Brain microvascular endothelial cell (primary cell): Measurements from ENCODE around the gene RWDD1.
A peak's percentile ranks its signal among the peaks of the same experiment; 100 is the strongest.

ENCODE experiments used
- DNase-seq: peaks from one replicate; pipeline ENCODE4 v3.0.0-alpha.2; 2020
- H3K27ac ChIP-seq: fragments of 250-450 bp; sonication (Bioruptor Pico); 2 replicates; pipeline ENCODE4 v1.5.1; 2020; ENCODE audit warnings: mild to moderate bottlenecking, moderate library complexity
- H3K27me3 ChIP-seq: fragments of 250-450 bp; sonication (Bioruptor Pico); replicated peaks from 2 replicates; pipeline ENCODE4 v1.5.1; 2020; ENCODE audit warnings: mild to moderate bottlenecking
- H3K36me3 ChIP-seq: fragments of 250-450 bp; sonication (Bioruptor Pico); replicated peaks from 2 replicates; pipeline ENCODE4 v1.5.1; 2020; ENCODE audit warnings: mild to moderate bottlenecking
- H3K4me3 ChIP-seq: 2 replicates; pipeline ENCODE4 v1.5.1; 2011; ENCODE audit warnings: low read depth, mild to moderate bottlenecking, control low read depth, low read length, moderate library complexity
- in situ Hi-C: cut with HindIII; loops from 2 replicates; pipeline ENCODE4 v1.10.0; 2017; ENCODE audit warnings: low sequenced_read_pairs, low pct_ligation_motif_present
- TF ChIP-seq, protein P1 (sequence below): IDR thresholded peaks from 2 replicates; pipeline ENCODE4 v1.5.1; 2011; ENCODE audit warnings: low read depth, mild to moderate bottlenecking, moderate library complexity, low read length, control low read depth, inconsistent platforms; ENCODE audit errors: missing control alignments

Gene RWDD1

DNA sequence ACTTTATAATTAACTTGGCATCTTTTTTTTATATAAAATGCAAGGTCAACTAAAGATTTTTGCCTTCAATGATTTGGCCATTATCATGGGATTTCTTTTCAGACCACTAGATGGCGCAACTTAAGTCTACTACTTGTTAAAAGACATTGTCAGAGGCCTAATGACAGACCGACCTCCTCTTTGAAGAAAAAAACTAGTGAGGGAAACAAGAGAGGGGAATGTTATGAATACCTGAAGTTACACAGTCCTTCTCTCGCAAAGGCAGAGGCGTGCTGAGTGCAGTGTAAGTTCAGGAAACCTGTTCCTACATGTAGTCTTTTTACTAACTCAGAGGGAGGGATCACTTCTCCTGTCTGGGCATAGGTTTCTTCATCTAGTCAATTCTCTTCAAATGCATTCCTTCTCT lies 35.1 kb upstream of the RWDD1 start:
- H3K27me3 ChIP-seq: no peaks in the 10 kb centered on the region
- DNase-seq: peak; percentile 60
- TF ChIP-seq, protein P1, sequence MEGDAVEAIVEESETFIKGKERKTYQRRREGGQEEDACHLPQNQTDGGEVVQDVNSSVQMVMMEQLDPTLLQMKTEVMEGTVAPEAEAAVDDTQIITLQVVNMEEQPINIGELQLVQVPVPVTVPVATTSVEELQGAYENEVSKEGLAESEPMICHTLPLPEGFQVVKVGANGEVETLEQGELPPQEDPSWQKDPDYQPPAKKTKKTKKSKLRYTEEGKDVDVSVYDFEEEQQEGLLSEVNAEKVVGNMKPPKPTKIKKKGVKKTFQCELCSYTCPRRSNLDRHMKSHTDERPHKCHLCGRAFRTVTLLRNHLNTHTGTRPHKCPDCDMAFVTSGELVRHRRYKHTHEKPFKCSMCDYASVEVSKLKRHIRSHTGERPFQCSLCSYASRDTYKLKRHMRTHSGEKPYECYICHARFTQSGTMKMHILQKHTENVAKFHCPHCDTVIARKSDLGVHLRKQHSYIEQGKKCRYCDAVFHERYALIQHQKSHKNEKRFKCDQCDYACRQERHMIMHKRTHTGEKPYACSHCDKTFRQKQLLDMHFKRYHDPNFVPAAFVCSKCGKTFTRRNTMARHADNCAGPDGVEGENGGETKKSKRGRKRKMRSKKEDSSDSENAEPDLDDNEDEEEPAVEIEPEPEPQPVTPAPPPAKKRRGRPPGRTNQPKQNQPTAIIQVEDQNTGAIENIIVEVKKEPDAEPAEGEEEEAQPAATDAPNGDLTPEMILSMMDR: peak; percentile 57
- in situ Hi-C loops: no loop called here
- no peaks in the 10 kb centered on the region for H3K36me3 ChIP-seq
- H3K4me3 ChIP-seq: no peak overlapping the region
- no peak overlapping the region for H3K27ac ChIP-seq

DNA sequence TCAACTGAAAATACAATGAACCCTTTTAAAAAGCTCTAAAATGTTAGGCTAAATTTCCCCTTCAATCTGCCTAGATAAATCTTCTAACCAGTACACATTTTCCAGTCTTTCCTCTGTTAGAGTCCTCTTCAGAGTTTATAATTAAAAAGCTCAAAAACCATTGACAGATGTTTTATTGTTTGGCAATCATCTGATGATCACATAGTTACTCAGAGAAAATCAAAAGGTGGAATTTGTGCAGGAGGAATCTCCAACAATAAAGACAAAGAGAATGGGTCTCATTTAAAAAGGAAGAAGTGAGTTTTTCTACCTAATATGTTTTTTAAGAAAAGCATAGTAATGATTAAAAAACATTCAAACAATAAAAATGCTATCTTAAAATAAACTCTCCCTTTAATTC lies 28.9 kb upstream of the RWDD1 start:
- no peak overlapping the region for H3K27ac ChIP-seq
- TF ChIP-seq, protein P1: no peak

DNA sequence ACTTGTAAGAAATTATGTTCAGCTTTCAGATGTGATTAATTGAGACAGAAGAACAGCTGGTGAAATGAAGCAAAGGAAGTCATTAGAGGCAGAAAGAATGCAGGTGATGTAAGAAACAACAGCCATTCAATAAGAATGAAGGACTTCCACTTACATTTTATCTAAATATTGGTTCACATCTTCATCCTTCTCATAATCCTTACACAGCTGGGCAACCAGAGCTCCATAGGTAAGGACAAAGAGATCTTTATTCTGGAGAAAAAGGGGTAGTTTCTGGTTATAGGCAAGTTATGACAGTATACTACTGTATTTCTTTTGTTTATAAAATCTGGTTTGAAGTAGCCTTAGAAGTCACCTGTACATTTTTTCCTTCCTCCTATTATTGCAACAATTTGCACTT lies 28.2 kb upstream of the RWDD1 start:
- Histone ChIP-seq H3K27me3 (no peaks in the 10 kb centered on the region), H3K27ac (no peak overlapping the region), H3K36me3 (no peaks in the 10 kb centered on the region), H3K4me3 (no peak overlapping the region)
- no peak for DNase-seq
- TF ChIP-seq, protein P1: no peak
- in situ Hi-C loops: no loop called here

More for the DNA sequence above, 28.9 kb upstream of the RWDD1 start:
- in situ Hi-C loops: no loop called here
- H3K4me3 ChIP-seq: no peak overlapping the region
- DNase-seq: no peak
- H3K27me3 ChIP-seq: no peaks in the 10 kb centered on the region
- no peaks in the 10 kb centered on the region for H3K36me3 ChIP-seq

DNA sequence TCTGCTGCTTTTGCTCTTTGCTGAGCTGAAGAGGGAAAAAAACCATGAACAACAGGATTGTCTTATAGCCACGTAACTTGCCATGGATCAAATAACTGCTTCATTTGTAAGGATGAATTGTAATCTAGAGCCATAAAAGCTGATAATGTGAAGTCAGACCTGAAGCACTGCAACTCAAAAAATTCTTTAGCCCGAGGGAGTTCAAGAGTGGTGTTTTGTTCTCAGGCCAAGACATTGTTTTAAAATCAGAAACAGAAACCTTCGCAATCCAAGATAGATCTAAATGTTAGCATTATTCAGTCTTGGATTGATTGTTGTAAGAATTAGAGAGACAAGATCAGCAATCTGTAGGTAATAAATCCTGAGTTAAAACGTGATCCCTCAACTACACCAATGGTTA lies 25.7 kb upstream of the RWDD1 start, which contains the start of gene TRAPPC3L:
TRAPPC3L (minus strand) TSS at position 34 of the 400 bp plus-strand sequence. CDS start 170 bp downstream, outside the sequence.
- H3K27me3 ChIP-seq: no peaks in the 10 kb centered on the region
- TF ChIP-seq, protein P1: no peak
- in situ Hi-C loops: no loop called here

DNA sequence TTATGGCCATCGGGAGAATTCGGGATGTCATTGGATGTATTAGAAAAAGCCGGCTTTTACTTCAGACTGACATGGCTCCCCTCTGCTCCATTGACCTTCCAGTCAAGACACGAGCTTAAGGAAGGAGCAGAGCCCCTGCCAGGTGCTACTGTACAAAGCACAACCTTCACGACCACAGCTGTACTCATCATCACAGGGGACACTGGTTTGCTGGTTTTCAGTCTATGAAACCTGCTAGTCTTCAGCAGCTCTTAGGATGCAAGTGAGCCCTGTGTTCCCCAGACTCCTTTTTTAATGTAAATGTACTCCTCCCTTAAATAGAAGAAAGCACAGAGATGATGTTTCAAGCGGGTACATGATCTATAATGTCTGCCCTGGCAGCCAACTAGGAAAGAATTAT lies 23.9 kb upstream of the RWDD1 start:
- H3K27ac ChIP-seq: no peak overlapping the region
- no peaks in the 10 kb centered on the region for H3K27me3 ChIP-seq
- no peak overlapping the region for H3K4me3 ChIP-seq
- H3K36me3 ChIP-seq: no peaks in the 10 kb centered on the region
- in situ Hi-C loops: no loop called here
- no peak for DNase-seq
- TF ChIP-seq, protein P1: no peak

More for the DNA sequence above, 25.7 kb upstream of the RWDD1 start, which contains the start of gene TRAPPC3L:
- Histone ChIP-seq H3K4me3 (no peak within 1 kb of the TSS), H3K27ac (no peak within 1 kb of the TSS), H3K36me3 (no peaks in the 10 kb centered on the region)
- DNase-seq: no peak

DNA sequence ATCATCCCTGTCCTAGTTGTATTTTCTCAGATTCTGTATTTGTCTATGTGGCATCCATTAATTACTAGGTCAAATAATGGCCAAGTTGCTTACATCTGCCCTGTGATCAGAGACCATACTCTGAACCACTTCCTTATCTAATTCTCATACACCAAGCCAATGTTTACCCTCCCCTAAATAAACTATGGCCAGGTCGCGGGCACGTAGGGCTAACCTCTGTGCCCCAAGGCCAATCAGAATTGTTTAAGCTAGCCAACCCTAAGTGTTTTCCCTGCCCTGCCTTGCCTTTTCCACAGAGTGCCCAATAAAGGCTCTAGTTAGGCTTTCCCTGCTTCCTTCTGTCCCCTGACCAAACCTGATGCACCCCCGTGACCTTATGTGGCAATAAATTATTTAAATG lies 20.5 kb upstream of the RWDD1 start:
- Histone ChIP-seq H3K4me3 (no peak overlapping the region), H3K27me3 (no peaks in the 10 kb centered on the region), H3K27ac (no peak overlapping the region), H3K36me3 (no peaks in the 10 kb centered on the region)
- TF ChIP-seq, protein P1: no peak
- in situ Hi-C loops: no loop called here
- no peak for DNase-seq
